ENCODE results near the gene DDX55.

GRCh38 chr12:123634142-123634561 lies 32.3 kb downstream of the DDX55 start:
- no peak for TF ChIP-seq FOXM1 (IDR thresholded peaks at IDR 0.05; ENCODE audit: borderline replicate concordance, low read depth)
- TF ChIP-seq REST (IDR thresholded peaks at IDR 0.05; ENCODE audit: low read depth): no peak
- no peak for TF ChIP-seq YY1 (IDR thresholded peaks at IDR 0.05; ENCODE audit: low read depth)
- no peak for TF ChIP-seq EGR1 (IDR thresholded peaks at IDR 0.05)
- no peak for TF ChIP-seq MAX (IDR thresholded peaks at IDR 0.05)
- no peak for TF ChIP-seq EP300 (IDR thresholded peaks at IDR 0.05; ENCODE audit: borderline replicate concordance)
- TF ChIP-seq RAD21 (IDR thresholded peaks at IDR 0.05; ENCODE audit: low read depth): no peak
- TF ChIP-seq TCF12 (IDR thresholded peaks at IDR 0.05; ENCODE audit: low read depth): no peak

All from Ishikawa (cell line).